GM19468 (cell line): ENCODE measurements around the gene NUTM1.
"Not testable (repeated sequence)": the region's sequence is repeated elsewhere in the genome, so short reads cannot be mapped to it uniquely, and the experiment has no call there.

Source experiments
- ATAC-seq: cut with Tn5 transposase; IDR thresholded peaks from one replicate; pipeline ENCODE4 v1.9.1; 2021; ENCODE audit warnings: mild to moderate bottlenecking, moderate library complexity, moderate number of reproducible peaks; ENCODE audit not compliant: unreplicated experiment; ENCODE audit errors: extremely low read depth

The NUTM1 gene

GRCh38 chr15:34403899-34404298 lies 60.8 kb downstream of the NUTM1 start:
- ATAC-seq, result not testable (repeated sequence)
